Thymus (tissue), 11 donors: Measurements from ENCODE around the gene DGKZ. TPM values are rescaled to one million over a fixed set of nuclear protein-coding genes. Genes with fewer than 3 reads are reported as not detected.

ENCODE experiments used
- DNase-seq, 9 donors: peaks; one replicate each; pipeline ENCODE4 v3.0.0-alpha.2; 2013; ENCODE audit warnings: low spot score in 9 of 9, low read depth in 6 of 9, missing footprints in 1 of 9
- H3K27ac ChIP-seq, 2 donors: one replicate each; pipeline ENCODE4 v1.5.1; 2013; ENCODE audit warnings: control low read depth in 1 of 2, low read depth in 1 of 2, low read length in 1 of 2, mild to moderate bottlenecking in 1 of 2, moderate library complexity in 1 of 2
- H3K27me3 ChIP-seq, 2 donors: one replicate each; pipeline ENCODE4 v1.5.1; 2013; ENCODE audit warnings: low read length in 1 of 2; ENCODE audit not compliant: control insufficient read depth in 2 of 2, insufficient read depth in 1 of 2
- H3K36me3 ChIP-seq, 2 donors: one replicate each; pipeline ENCODE4 v1.5.1; 2013; ENCODE audit warnings: low read length in 1 of 2, mild to moderate bottlenecking in 1 of 2, moderate library complexity in 1 of 2; ENCODE audit not compliant: control insufficient read depth in 2 of 2, insufficient read depth in 2 of 2
- H3K4me1 ChIP-seq, 2 donors: one replicate each; pipeline ENCODE4 v1.5.1; 2013; ENCODE audit warnings: low read length in 2 of 2; ENCODE audit not compliant: control insufficient read depth in 2 of 2, insufficient read depth in 2 of 2
- H3K4me3 ChIP-seq, 2 donors: one replicate each; pipeline ENCODE4 v1.5.1; 2013; ENCODE audit warnings: low read length in 2 of 2, control low read depth in 1 of 2, mild to moderate bottlenecking in 1 of 2
- H3K9me3 ChIP-seq, 2 donors: one replicate each; pipeline ENCODE4 v1.5.1; 2013; ENCODE audit warnings: low read length in 1 of 2, mild to moderate bottlenecking in 1 of 2; ENCODE audit not compliant: control insufficient read depth in 2 of 2, insufficient read depth in 1 of 2
- WGBS: extraction: QIAGEN DNeasy Blood & Tissue Kit; methylation state at CpG from one replicate; pipeline ENCODE4 v1.1.7; 2013; 5-methylcytosine and 5-hydroxymethylcytosine counted together
- polyA plus RNA-seq: library from polyadenylated mRNA; stranded (reverse); fragments of 200-250 nt; gene quantifications from one replicate; pipeline ENCODE4 v1.2.3, GENCODE V29; 2013
- total RNA-seq: library from RNA; stranded (reverse); fragments of 120-200 nt; gene quantifications from one replicate; pipeline ENCODE4 v1.2.4, GENCODE V29; 2013
- donor health status: healthy.

The DGKZ gene
- total and polyA plus RNA-seq, 2 donors: 52.8 to 139 TPM

DNA sequence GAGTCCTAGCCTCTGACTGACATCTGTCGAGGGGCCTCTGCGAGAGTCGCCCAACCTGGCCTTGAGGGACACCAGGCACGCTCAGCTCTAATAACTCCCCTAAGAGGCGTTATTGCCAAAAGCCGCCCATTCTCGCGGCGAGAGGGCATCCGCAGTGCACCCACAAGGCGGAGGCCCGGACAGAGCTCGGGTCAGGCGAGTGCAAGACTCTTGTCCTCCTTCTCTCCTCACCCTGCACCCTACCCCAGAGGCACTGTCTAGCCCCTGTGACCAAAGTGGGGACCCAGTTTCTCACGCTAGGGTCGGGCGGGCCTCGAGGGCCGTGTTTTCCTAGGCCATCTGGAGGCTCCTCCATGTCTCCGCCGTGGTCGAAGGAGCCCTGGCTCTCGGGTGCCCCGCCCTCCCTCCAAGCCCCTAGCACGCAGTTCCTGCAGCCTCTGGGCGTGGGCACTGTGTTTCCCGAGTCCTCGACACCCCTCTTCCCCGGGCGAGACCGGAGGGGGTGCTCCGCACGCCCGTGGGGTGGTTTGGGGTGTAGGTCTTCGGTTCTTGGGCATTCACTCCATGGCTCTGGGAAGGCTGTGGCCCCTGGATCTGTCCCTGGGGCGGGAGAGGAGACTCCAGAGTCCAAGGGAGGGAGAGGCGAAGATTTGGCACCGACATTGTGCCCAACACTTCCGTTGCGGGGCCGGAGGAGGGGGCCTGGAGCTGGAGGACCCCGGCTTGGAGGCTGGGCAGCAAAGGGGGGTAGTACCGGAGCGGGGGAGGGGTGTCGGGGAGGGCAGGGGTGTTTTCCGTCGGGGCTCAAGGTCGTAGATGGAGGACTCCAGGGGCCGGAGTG, 43.3 kb downstream of the DGKZ start:
- Histone ChIP-seq H3K4me3 (peak overlapping the region in 1 of 2 donors; percentile 47), H3K27ac (no peak overlapping the region), H3K9me3 (peaks cover 0 to 5% of the 10 kb centered on the region in 2 donors), H3K36me3 (peaks cover 0 to 1% of the 10 kb centered on the region in 2 donors), H3K27me3 (peaks cover 60 to 84% of the 10 kb centered on the region in 2 donors), H3K4me1 (peaks cover 15 to 33% of the 10 kb centered on the region in 2 donors)
- WGBS: 11% methylated on average over 49 of the region's 49 CpGs
- DNase-seq: no peak

DNA sequence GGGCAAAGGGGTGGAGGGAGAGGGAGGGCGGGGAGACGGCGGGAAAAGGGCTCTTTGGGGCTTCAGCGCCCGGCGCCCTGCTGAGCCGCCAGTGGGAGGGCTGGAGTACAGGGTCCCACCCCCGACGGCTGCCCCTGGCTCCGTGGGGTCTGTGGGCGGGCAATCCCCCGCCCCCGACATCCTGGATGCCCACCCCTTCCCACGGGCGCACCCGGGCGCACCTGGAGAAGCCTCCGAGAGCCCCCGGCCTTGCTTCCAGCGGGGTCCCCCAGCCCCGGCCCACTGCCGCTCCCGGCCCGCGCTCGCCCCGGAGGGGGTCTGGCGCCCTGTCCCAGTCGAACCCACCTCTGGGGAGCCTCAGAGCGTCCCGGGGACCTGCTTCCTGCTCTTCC, 43.9 kb downstream of the DGKZ start:
- Histone ChIP-seq H3K27me3 (peaks cover 59 to 77% of the 10 kb centered on the region in 2 donors), H3K9me3 (peaks cover 0 to 5% of the 10 kb centered on the region in 2 donors), H3K36me3 (peaks cover 0 to 7% of the 10 kb centered on the region in 2 donors), H3K4me3 (peak overlapping the region in 1 of 2 donors; percentile 47), H3K27ac (no peak overlapping the region), H3K4me1 (peaks cover 15 to 33% of the 10 kb centered on the region in 2 donors)
- WGBS: 4% methylated on average over 29 of the region's 31 CpGs
- no peak for DNase-seq

DNA sequence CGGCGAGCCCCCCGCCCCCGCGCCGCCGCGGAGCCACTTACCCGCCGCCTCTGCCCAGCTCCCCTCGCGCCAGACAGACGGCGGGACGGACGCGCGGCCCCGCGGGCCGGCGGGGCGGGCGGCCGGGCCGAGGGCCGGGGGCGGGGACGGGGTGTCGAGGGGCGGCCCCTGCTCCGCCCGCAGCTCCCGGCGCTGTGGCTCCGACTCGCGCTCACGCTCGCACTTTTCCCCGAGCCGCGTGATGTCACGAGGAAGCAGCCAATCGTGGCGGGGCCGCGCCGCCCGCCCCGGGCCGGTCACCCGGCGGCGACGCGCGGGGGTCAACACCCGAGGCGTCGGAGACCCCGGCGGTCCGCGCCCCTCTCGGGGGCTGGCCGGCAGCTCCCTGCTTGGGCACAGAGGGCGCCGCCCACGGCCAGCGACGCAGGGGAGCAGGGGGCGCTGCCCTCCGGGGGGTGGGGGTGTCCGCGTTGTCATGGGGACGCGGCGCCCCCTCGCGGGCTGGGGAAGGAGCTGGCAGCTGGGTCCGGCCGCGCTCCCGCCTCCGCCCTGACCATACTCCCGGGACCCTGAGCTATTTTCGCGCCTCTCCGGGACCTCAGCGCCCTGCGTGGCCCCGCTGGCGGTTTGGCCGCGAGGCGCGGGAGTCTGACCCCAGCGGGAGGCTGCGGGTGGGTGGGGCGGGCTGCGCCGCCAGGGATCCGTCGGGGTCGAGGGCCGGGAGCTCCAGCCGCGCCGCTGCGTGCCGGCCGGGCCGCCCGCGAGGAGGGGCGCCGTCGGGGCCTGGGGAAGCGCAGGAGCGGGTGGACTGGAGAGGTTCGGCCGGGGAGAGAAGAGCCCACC, 44.5 kb downstream of the DGKZ start, which contains the start of gene CHRM4:
CHRM4 (minus strand) TSS at position 199 of the 843 bp plus-strand sequence. CDS start 5,219 bp downstream, outside the sequence.
- Histone ChIP-seq H3K36me3 (peaks cover 2 to 11% of the 10 kb centered on the region in 2 donors), H3K4me1 (peaks cover 15 to 33% of the 10 kb centered on the region in 2 donors), H3K4me3 (peak within 1 kb of the TSS in 1 of 2 donors; percentile 47), H3K27me3 (peaks cover 58 to 71% of the 10 kb centered on the region in 2 donors), H3K9me3 (peaks cover 0 to 5% of the 10 kb centered on the region in 2 donors), H3K27ac (no peak within 1 kb of the TSS)
- 1% methylated on average over 123 of the region's 123 CpGs for WGBS
- DNase-seq: no peak

DNA sequence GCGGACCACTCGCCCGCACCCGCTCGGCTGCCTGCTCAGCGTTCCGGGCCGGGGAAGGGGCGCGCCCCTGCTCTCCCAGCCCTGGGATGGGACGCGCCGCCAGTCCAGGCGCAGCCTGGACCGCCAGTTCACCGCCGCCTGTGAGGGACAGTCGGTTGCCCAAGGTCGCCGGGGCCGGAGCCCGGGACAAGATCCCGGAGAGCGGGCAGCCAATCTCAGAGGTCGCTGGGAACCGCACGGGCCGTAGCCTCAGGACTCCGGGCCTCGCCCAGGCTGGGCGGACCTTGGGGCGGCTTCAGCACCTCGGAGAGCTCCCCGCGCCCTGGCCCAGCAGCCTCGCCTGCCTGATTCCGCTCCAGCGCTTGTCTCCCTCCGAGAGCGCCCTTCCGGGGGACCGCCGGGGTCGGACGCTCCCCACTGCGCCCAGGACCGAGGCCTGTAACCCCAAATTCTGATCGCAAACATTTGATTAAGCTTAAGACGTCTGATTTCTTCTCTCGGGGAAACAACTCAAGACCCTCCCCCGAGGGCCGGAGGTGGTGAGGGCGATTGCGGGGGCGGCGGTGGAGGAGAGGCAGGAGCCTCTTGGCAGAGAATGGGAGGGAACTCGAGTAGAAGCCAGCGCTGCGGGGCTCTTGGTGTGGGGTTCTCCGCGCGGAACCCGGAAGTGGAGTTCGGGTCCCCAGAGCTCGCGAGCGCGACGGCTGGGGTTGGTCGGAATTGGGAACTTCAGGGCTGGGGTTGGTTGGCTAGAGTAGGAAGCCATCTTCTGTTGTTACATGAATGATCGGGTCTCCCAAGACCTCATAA, 45.4 kb downstream of the DGKZ start:
- WGBS: 3% methylated on average over 71 of the region's 71 CpGs
- peaks cover 10 to 19% of the 10 kb centered on the region in 2 donors for H3K36me3 ChIP-seq
- H3K4me3 ChIP-seq: peak overlapping the region; percentile 14 to 47
- H3K9me3 ChIP-seq: peaks cover 0 to 5% of the 10 kb centered on the region in 2 donors
- peak; percentile 55 to 89 (median 79) for DNase-seq
- H3K27ac ChIP-seq: no peak overlapping the region
- H3K4me1 ChIP-seq: peaks cover 15 to 31% of the 10 kb centered on the region in 2 donors
- peaks cover 50 to 63% of the 10 kb centered on the region in 2 donors for H3K27me3 ChIP-seq

DNA sequence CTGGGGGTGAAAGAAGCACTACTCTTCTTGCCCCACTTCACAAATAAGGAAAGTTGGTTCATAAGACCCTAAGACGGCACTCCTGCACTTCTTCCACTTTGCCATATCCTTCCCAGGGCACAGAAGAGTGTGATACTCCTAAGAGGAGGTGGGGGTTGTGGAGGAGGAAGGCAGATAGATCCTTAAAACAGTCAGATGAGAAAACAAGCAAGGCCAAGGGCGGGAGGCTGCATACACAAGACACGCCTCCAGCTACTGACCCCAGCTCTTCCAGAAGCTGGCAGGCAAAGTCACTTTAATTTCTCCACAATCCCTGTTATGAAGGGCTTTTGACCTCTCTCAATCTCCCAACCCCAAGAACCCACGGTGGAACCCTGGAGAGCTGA, 46.0 kb downstream of the DGKZ start:
- Histone ChIP-seq H3K27ac (no peak overlapping the region), H3K4me3 (peak overlapping the region; percentile 14 to 47), H3K27me3 (peaks cover 46 to 57% of the 10 kb centered on the region in 2 donors), H3K4me1 (peaks cover 15 to 27% of the 10 kb centered on the region in 2 donors), H3K36me3 (peaks cover 10 to 24% of the 10 kb centered on the region in 2 donors), H3K9me3 (peaks cover 0 to 5% of the 10 kb centered on the region in 2 donors)
- no peak for DNase-seq
- WGBS: 78% methylated on average over 4 of the region's 4 CpGs

DNA sequence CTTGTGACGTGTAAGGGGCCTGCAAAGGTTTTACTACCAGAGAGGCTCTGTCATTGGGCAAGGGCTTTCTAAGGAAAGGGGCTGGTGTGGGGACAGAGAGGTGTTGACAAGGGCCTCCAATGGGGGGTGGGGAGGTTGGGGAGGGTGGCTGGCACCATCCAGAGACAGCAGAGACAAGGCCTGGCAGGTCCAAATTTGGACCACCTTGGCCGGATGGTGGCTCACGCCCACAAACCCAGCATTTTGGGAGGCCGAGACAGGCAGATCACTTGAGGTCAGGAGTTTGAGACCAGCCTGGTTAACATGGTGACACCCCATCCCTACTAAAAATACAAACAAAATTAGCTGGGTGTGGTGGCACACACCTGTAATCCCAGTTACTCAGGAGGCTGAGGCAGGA, 46.5 kb downstream of the DGKZ start:
- H3K27me3 ChIP-seq: peaks cover 41 to 51% of the 10 kb centered on the region in 2 donors
- H3K27ac ChIP-seq: no peak overlapping the region
- no peak overlapping the region for H3K4me3 ChIP-seq
- peaks cover 0 to 5% of the 10 kb centered on the region in 2 donors for H3K9me3 ChIP-seq
- peaks cover 15 to 27% of the 10 kb centered on the region in 2 donors for H3K4me1 ChIP-seq
- 96% methylated on average over 4 of the region's 4 CpGs for WGBS
- peaks cover 10 to 24% of the 10 kb centered on the region in 2 donors for H3K36me3 ChIP-seq
- DNase-seq: no peak

DNA sequence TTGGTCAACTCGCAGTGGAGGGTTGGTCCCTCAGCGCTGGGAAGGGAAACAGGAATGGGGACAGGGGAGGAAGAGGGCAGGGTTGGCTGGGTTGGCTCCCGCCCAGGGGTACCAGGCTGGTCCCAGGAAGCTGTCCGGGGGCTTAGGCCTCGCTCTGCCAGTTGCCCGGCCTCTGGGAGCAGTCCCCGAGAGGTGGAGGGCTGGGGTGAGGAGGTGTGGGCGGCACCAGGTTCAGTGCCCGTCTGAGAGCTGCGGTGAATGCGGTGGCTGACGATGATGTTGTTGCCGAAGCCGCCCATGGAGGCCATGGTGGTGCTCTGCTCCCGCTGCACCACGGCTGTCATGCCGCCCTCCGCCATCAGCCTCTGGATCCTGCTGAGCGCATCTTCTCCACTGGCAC, 50.3 kb downstream of the DGKZ start:
- H3K36me3 ChIP-seq: peaks cover 22 to 40% of the 10 kb centered on the region in 2 donors
- no peaks in the 10 kb centered on the region for H3K9me3 ChIP-seq
- H3K4me3 ChIP-seq: no peak overlapping the region
- DNase-seq: no peak
- H3K27ac ChIP-seq: no peak overlapping the region
- H3K27me3 ChIP-seq: peaks cover 4 to 14% of the 10 kb centered on the region in 2 donors
- WGBS: 98% methylated on average over 19 of the region's 19 CpGs
- peaks cover 7 to 8% of the 10 kb centered on the region in 2 donors for H3K4me1 ChIP-seq
